ENCODE data around the gene KLHL8. TPM values are rescaled to one million over a fixed set of nuclear protein-coding genes. Genes with fewer than 3 reads are reported as not detected.

The KLHL8 gene
- total RNA-seq, result 16.6 and 24.3 TPM in 2 replicates

DNA sequence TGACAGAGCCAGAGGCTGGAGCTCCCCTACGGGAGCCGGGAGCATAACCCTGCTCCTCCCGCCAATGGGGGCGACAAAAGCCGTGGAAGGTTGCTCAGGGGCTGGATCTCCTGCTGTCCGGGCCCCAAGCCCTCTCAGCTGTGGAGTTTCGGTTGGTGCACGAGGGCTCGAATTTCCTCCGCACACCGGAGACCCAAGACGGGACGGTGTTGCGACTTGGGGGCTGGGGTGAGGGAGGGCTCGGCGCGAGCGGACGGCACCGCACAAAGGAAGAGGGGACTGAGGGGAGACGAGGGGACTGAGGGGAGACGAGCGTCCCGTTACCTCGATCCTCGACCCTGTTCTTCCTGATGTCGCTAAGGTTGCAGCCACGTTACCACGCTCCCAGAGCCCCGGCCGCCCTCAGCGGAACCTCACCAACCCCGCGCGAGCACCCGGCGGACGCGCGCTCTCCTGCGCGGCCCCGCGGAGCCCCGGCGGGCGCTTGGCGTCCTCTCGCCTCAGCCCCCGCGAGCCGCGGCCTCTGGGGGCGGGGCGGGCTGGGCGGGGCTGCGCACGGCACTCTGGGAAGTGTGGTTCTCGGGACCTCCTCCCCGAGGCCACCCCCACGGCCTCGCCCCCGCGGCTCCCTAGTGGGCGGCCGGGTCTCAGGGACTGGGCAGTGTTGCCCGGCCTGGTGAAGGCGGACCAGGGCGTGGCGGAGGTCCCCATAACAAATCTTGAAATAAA, at the start of gene KLHL8:
Gene KLHL8, minus strand, starts transcription at position 525 of the 729 bp plus-strand sequence. CDS start 25,079 bp downstream, outside the sequence.

Other genes starting within 250 kb of the KLHL8 start
- 0.05 and 0.30 TPM in 2 replicates for gene HSD17B13, start 102.3 kb upstream of the KLHL8 start, total RNA-seq
- gene HSD17B11, start 170.6 kb upstream of the KLHL8 start, total RNA-seq, result 17.5 and 29.1 TPM in 2 replicates
- gene NUDT9, start 202.0 kb upstream of the KLHL8 start, total RNA-seq, result 15.2 and 17.8 TPM in 2 replicates

All from smooth muscle cell of the umbilical artery (primary cell).